SIG-M5 treated with dmso at 0.1 percent for 504 hours (cell line): ENCODE results near the gene RNU1-3.
A peak's percentile ranks its signal among the peaks of the same experiment; 100 is the strongest.
"Not testable (repeated sequence)": the region's sequence is repeated elsewhere in the genome, so short reads cannot be mapped to it uniquely, and the experiment has no call there.

ENCODE experiments used
- DNase-seq: peaks from one replicate; lab custom pipeline; 2025; ENCODE audit not compliant: unreplicated experiment; lab: John Stamatoyannopoulos, UW

Gene RNU1-3

DNA sequence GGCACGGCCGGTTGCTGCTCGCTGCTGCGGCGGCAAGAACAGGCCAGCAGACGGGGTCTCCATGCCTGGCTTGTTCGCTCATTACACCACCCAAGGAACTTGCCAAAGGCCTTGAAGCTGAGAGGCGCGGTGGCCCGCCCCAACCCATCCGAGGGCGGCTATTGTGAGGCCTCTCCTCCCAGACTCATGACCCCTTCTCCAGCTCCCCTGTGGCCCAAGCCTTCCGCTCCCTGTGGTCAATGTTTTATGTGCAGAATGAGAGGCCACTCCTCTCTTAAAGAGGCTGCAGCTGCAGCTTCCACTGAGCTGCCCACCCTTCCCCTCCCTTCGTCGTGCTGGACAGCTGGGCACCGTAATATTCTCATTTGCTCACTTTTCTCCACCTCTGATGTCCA lies 27.6 kb upstream of the RNU1-3 start:
- not testable (repeated sequence) for DNase-seq

GRCh38 chr1:16693449-16694307 lies 26.9 kb upstream of the RNU1-3 start:
- DNase-seq = not testable (repeated sequence)

DNA sequence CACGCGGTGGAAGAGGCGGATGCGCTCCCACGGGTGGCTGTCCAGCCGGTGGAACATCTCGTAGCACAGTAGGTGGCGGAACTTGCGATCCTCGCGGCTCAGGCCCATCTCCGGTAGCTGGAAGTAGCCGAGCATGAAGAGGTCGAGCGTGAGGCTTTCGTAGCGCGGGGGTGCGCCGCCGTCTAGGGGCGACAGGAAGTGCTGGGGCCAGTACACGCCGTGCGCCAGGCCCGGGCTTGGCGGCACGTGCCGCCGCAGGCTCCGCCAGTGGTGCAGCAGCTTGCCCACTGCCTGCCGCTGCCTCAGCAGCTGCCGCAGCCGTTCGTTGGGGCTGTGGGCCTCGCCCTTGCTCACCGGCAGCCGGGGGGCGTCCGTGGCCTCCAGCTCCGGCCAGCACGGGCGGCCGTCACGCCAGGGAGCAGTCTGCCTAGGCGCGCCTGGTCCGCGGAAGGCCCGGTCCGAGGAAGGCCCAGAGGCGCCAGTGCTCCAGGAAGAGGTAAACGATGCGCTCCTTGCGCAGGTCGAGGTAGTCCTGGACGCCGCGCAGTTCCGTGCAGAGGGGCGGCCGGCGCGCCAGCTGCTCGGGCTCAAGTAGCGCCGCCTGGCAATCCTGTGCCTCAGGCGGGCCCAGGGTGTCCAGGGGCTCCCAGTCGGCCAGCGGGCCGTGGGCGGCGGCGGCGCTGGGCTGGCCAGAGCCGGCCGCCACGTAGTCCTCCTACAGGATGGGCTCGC lies 26.1 kb upstream of the RNU1-3 start:
- not testable (repeated sequence) for DNase-seq

- DNase-seq = not testable (repeated sequence)
Observed at GRCh38 chr1:16692283-16692682, 25.5 kb upstream of the RNU1-3 start.

DNA sequence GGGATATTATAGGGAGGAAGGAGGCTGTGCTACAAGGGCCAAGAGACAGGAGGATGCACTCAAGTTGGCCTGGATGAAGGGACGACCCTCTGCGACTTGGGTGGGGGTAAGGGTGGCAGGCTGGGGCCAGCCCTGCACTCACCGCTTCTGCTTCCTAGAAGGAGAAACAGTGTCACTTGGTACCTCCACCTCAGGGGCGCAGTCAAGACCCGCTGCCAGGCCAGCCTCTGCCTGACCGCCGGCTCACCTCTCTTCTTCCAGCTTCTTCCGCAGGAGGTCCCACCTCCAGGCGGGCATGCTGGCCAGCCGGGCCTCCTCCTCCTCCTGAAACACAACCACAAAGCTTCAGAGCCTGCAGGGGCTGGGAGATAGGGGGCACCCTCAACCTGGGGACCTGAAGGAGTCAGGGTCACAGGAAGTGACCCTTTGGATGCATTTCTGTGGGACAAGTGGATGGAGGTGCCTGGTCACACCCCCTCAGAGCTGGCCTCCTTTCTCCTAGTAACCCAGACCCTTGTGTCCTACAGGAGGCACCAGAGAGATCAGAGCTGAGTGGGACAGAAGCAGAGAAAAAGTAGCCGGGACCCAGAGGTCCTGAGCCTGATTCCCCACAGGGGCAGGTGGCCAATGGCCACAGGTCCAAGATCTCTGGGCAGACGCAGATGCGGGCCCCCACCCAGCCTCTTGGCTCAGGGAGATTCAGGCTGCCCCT lies 24.4 kb upstream of the RNU1-3 start:
- not testable (repeated sequence) for DNase-seq

DNA sequence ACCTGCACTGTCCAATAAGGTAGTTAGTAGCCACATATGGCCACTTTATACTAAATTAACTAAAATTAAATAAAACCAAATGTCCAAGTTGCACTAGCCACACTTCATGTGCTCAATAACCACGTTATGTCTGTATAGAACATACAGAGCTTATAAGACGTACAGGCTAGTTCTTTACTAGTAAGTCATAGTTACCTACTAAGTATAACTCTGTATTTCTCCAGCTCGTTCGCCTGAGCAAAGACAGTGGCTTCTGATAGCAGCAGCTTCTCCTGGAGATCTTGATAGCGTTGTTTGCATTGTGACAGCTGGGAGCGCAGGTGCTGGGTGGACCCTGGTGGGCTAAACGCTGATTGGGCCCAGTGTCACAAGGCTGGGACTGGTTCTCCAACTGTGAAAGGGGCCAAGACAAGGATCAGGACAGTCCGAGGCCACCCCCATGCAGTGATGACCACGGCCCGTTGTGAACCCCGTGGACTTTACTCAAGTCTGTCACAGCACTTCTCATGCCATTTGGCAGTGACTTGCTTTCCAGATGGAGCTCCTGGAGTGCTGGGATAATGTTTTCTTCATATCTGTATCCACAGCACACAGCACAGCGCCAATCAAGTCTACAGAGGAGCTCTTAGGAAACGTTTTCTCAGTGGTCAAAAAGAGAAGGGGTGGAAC lies 20.5 kb upstream of the RNU1-3 start:
- not testable (repeated sequence) for DNase-seq

- not testable (repeated sequence) for DNase-seq
Observed at GRCh38 chr1:16685445-16686371, 19.0 kb upstream of the RNU1-3 start.

DNA sequence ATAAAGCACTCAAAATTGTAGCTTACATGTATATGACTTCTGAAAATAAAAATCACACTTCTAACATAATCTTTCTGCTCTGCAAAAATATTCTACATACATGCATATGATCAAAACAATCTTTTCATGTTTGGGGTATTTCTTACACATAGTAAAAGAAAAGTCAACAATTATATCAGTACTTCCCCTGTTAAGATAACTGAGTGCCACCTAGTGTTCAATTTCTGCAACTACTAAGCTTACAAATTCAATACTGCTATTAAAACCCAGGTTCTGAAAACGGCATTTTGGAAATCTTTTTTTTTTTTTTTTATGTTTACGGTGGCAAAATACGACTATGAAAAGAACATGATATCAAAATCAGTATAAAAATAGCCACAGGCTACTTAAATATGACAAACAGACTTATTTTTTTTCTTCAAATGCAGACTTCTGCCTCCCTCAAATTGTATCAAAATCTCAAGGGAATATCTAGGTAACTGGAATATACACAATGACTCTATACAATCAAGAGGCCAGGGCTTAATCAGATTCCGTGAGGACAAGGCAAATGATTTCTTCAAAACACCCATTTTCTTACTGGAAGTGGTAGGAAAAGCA lies 18.1 kb upstream of the RNU1-3 start:
- peak; percentile 18 for DNase-seq

- not testable (repeated sequence) for DNase-seq
Observed at GRCh38 chr1:16684152-16684551, 17.4 kb upstream of the RNU1-3 start.

GRCh38 chr1:16682803-16683202 lies 16.1 kb upstream of the RNU1-3 start:
- not testable (repeated sequence) for DNase-seq

DNA sequence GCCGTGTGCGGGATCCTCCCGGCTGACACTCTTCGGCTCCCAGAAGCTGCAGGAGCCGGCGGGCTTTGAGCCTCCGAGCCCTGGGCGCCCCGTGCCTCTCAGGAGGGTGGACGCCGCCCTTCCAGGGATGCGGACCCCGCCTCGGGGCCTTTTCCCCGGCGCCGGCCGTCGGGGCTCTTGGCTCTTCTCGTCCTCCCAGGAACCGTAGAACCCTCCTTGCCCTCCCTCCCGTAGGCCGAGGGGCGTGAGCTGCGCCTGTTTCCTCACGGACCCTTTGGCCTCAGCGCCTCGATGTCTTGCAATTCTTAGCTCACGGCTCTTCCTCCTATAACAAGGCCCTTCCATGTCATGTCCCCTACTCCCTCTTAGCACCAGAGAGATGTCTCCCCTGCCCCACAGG lies 13.6 kb upstream of the RNU1-3 start:
- DNase-seq = not testable (repeated sequence)

DNA sequence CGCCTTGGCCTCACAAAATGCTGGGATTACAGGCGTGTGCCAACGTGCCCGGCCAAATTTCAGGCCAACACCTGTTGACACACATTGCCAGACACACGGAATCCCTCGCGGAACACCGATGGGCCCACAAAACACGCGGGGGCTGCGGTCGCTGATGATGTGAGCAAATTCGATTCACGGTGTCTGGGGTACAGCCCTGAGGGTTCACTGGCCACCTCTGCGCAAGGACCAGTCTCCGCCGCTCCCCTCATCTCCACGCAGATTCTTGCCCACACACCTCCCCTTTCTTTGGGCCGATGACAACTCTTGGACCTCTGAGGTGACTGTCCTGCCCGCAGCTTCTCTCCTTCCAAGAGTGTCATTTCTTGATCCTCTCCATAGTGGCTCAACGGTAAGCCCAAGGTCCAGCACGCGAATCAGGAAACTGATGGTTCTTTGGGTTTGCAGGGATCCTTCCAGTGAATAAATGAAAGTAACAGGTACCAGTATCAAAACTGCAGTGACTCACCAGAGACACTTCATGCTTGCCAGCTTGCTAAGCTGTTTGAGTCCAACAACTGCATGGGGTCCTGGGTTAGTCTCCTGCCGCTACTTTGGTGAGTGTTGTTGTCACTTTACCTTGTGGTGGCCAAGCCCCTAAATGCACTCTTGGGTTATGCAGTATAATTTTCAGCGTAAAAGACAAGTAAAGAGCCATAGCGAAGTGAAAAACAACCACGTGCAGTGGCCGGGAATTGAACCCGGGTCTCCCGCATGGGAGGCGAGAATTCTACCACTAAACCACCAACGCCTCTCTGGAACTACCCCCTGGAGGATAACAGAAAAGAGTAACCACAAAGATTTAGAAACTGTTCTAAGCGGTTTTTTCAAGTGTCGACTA lies 11.0 kb upstream of the RNU1-3 start:
- DNase-seq = peak; percentile 77

DNA sequence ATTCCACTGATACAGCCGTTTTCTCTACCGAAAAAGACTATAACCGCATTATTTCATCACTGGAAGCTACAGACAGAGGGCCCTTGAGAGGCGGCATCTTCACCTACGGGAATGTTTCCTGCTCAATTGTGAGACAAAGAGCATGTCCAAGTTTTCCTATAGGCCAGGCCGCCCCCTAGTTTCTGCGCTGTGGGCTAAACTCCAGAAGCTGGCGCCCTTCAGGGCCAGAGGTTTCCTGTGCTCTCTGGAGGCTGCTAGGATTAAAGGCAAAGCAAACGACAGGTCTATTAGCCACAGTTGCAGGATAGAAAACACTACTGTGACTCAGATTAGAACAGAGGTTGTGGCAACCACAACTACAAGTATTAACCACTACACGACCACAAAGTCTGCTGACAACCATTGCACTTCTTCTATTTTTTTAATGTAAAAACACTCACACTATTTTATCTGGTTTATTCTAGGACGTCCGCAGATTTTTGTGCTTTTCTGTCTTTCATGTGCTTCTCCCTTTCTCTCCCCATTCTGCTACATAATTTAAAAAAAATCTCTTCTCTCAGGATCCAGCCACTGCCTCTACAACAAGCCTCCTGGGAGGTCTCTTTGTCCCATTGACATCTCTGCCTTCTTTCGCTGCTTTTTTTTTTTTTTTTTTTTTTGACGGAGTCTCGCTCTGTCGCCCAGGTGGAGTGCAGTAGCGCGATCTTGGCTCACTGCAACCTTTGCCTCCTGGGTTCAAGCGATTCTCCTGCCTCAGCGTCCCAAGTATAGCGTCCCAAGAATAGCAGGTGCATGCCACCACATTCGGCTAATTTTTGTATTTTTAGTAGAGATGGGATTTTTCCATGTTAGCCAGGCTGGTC lies 10.1 kb upstream of the RNU1-3 start:
- DNase-seq = peak; percentile 61

GRCh38 chr1:16675118-16675510 lies 8.4 kb upstream of the RNU1-3 start:
- not testable (repeated sequence) for DNase-seq

DNA sequence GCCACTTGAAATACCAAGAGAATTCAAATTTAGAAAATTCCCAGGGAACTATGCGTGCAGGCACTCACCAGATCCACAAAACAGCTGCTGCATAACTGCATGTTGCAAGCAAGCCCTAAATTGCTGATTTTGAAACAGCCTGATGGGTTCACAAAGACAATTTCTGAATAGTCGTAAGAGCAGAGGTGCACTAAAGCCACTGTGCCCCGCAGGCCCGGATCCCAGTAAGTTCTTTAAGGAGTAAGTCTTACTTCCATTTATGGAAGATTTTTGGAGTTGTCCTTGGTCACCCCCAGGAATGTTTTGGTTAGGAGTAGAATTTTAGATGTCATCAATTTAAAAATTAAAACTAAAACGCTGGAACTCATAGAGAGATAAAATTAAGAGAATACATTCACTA lies 7.2 kb upstream of the RNU1-3 start:
- not testable (repeated sequence) for DNase-seq

DNA sequence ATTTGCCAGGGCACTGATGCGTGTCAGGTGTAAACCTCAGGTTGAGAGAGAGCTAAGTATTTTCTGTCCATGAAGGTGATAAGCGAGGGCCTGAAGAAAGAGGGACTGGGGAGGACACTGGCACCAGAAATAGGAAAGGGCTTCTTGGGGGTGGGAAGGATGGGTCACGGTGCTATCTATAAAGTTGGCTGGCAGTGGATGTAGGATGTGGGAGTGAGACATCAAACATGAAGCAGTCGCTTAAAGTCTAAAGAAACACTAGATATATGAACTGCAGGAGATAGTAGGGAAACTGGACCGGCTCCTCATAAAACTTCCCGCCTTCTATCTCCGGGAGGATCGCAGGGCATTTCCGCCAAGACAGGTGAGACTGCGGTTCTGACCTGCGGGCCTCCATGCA lies 912 bp downstream of the RNU1-3 start:
- DNase-seq = not testable (repeated sequence)

GRCh38 chr1:16658234-16658633 lies 8.5 kb downstream of the RNU1-3 start:
- DNase-seq = not testable (repeated sequence)
